Stimulated activated CD4-positive, alpha-beta T cell treated with anti-CD3 and anti-CD28 coated beads, Interleukin-1b, Interleukin-23, amount 100 ng/mL, for 48 hours (primary cell): ENCODE measurements around the gene PDLIM7.

ENCODE experiments used
- DNase-seq: peaks from one replicate; pipeline ENCODE4 v3.0.0-alpha.2; 2020

The PDLIM7 gene

GRCh38 chr5:177472460-177473442, 24.7 kb downstream of the PDLIM7 start:
- peak; percentile 56 for DNase-seq

GRCh38 chr5:177471610-177472356, 25.6 kb downstream of the PDLIM7 start:
- DNase-seq, result no peak

GRCh38 chr5:177470759-177471536, 26.5 kb downstream of the PDLIM7 start:
- no peak for DNase-seq

GRCh38 chr5:177469750-177470525, 27.5 kb downstream of the PDLIM7 start:
- DNase-seq, result no peak

GRCh38 chr5:177468685-177469628, 28.4 kb downstream of the PDLIM7 start:
- no peak for DNase-seq

- DNase-seq, result no peak
Measured at GRCh38 chr5:177468329-177468684, 29.1 kb downstream of the PDLIM7 start.

- no peak for DNase-seq
Measured at GRCh38 chr5:177467436-177467835, 30.0 kb downstream of the PDLIM7 start.

- no peak for DNase-seq
Measured at GRCh38 chr5:177466861-177467260, 30.5 kb downstream of the PDLIM7 start.

GRCh38 chr5:177465044-177465443, 32.4 kb downstream of the PDLIM7 start:
- no peak for DNase-seq

- no peak for DNase-seq
Measured at GRCh38 chr5:177462021-177462670, 35.3 kb downstream of the PDLIM7 start.

- DNase-seq, result no peak
Measured at GRCh38 chr5:177459819-177460628, 37.4 kb downstream of the PDLIM7 start.

GRCh38 chr5:177459357-177459756, 38.0 kb downstream of the PDLIM7 start:
- no peak for DNase-seq

- no peak for DNase-seq
Measured at GRCh38 chr5:177458912-177459350, 38.5 kb downstream of the PDLIM7 start.

- DNase-seq, result no peak
Measured at GRCh38 chr5:177457852-177458681, 39.3 kb downstream of the PDLIM7 start.

- peak; percentile 80 for DNase-seq
Measured at GRCh38 chr5:177456976-177457851, 40.2 kb downstream of the PDLIM7 start.

GRCh38 chr5:177456591-177456964, 40.8 kb downstream of the PDLIM7 start:
- no peak for DNase-seq
